Endothelial cell (in vitro differentiated cells): ENCODE data around the gene SP3. TPM values are rescaled to one million over a fixed set of nuclear protein-coding genes. Genes with fewer than 3 reads are reported as not detected.

Experiments
- DNase-seq: peaks from one replicate; pipeline ENCODE4 v3.0.0; 2021; ENCODE audit warnings: low spot score
- H3K27ac Mint-ChIP-seq: one replicate; pipeline ENCODE4 v1.8.0; 2021; ENCODE audit warnings: mixed read lengths, inconsistent platforms; ENCODE audit not compliant: unreplicated experiment
- H3K27me3 Mint-ChIP-seq: one replicate; pipeline ENCODE4 v1.8.0; 2021; ENCODE audit warnings: mild to moderate bottlenecking, moderate library complexity, mixed read lengths, inconsistent platforms; ENCODE audit not compliant: unreplicated experiment
- H3K36me3 Mint-ChIP-seq: one replicate; pipeline ENCODE4 v1.8.0; 2021; ENCODE audit warnings: mild to moderate bottlenecking, low read depth, mixed read lengths, inconsistent platforms; ENCODE audit not compliant: unreplicated experiment
- H3K4me1 Mint-ChIP-seq: one replicate; pipeline ENCODE4 v1.8.0; 2021; ENCODE audit warnings: mild to moderate bottlenecking, mixed read lengths, inconsistent platforms; ENCODE audit not compliant: unreplicated experiment
- H3K4me3 Mint-ChIP-seq: one replicate; pipeline ENCODE4 v1.8.0; 2021; ENCODE audit warnings: mild to moderate bottlenecking, mixed read lengths, inconsistent platforms; ENCODE audit not compliant: unreplicated experiment
- H3K9me3 Mint-ChIP-seq: one replicate; pipeline ENCODE4 v1.8.0; 2021; ENCODE audit warnings: mixed read lengths, inconsistent platforms; ENCODE audit not compliant: unreplicated experiment
- total RNA-seq: library from RNA; stranded (reverse); fragmentation: NEBNext Ultra II Directional; extraction: Animal tissue kit (Norgen Biotek cat#: 25700); gene quantifications from one replicate; pipeline ENCODE4 v1.2.1, GENCODE V29; 2021; ENCODE audit not compliant: unreplicated experiment
- TF ChIP-seq, protein P1 (sequence below): fragments of 200-600 bp; sonication (generic); IDR thresholded peaks from one replicate; pipeline ENCODE4 v1.5.0; 2021; ENCODE audit warnings: antibody characterized with exemption; ENCODE audit not compliant: unreplicated experiment

The SP3 gene
- total RNA-seq, 1 donor from 2014 or later = 76.2 TPM

- no peaks in the 10 kb centered on the region for H3K9me3 Mint-ChIP-seq
- H3K36me3 Mint-ChIP-seq = peaks cover 6% of the 10 kb centered on the region
- peaks cover 3% of the 10 kb centered on the region for H3K27me3 Mint-ChIP-seq
- TF ChIP-seq, protein P1, sequence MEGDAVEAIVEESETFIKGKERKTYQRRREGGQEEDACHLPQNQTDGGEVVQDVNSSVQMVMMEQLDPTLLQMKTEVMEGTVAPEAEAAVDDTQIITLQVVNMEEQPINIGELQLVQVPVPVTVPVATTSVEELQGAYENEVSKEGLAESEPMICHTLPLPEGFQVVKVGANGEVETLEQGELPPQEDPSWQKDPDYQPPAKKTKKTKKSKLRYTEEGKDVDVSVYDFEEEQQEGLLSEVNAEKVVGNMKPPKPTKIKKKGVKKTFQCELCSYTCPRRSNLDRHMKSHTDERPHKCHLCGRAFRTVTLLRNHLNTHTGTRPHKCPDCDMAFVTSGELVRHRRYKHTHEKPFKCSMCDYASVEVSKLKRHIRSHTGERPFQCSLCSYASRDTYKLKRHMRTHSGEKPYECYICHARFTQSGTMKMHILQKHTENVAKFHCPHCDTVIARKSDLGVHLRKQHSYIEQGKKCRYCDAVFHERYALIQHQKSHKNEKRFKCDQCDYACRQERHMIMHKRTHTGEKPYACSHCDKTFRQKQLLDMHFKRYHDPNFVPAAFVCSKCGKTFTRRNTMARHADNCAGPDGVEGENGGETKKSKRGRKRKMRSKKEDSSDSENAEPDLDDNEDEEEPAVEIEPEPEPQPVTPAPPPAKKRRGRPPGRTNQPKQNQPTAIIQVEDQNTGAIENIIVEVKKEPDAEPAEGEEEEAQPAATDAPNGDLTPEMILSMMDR = no peak
- no peak overlapping the region for H3K4me3 Mint-ChIP-seq
- no peak overlapping the region for H3K27ac Mint-ChIP-seq
- H3K4me1 Mint-ChIP-seq = peaks cover 9% of the 10 kb centered on the region
- no peak for DNase-seq
Measured at GRCh38 chr2:173943738-173944137, 21.4 kb downstream of the SP3 start.

GRCh38 chr2:173942861-173943523, 22.2 kb downstream of the SP3 start:
- H3K36me3 Mint-ChIP-seq = peaks cover 6% of the 10 kb centered on the region
- DNase-seq = no peak

DNA sequence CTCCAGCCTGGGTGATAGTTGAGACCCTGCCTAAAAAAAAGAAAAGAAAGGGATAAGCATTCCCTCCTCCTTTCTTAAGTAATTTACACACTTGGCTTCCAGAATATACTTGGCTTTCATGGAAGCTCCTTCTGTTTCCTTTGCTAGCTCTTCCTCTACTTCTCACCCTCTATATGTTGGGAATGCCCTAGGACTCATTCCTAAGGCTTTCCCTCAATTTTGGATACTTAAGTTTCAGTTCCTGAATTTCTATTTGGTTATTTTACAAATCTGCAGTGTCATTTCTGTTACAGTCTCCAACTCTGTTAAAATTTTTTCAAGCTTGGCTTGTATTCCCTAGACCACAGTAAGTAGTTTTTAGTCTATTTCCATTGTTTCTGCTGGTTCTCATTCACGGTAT, 23.6 kb downstream of the SP3 start:
- no peak overlapping the region for H3K27ac Mint-ChIP-seq
- H3K4me3 Mint-ChIP-seq = no peak overlapping the region
- peaks cover 13% of the 10 kb centered on the region for H3K4me1 Mint-ChIP-seq
- DNase-seq = no peak
- peaks cover 6% of the 10 kb centered on the region for H3K36me3 Mint-ChIP-seq
- TF ChIP-seq, protein P1 = no peak
- no peaks in the 10 kb centered on the region for H3K9me3 Mint-ChIP-seq
- H3K27me3 Mint-ChIP-seq = peaks cover 3% of the 10 kb centered on the region

More at GRCh38 chr2:173942861-173943523, 22.2 kb downstream of the SP3 start:
- no peaks in the 10 kb centered on the region for H3K9me3 Mint-ChIP-seq
- H3K27me3 Mint-ChIP-seq = peaks cover 3% of the 10 kb centered on the region
- TF ChIP-seq, protein P1 = no peak
- H3K4me3 Mint-ChIP-seq = no peak overlapping the region
- peaks cover 9% of the 10 kb centered on the region for H3K4me1 Mint-ChIP-seq
- no peak overlapping the region for H3K27ac Mint-ChIP-seq

DNA sequence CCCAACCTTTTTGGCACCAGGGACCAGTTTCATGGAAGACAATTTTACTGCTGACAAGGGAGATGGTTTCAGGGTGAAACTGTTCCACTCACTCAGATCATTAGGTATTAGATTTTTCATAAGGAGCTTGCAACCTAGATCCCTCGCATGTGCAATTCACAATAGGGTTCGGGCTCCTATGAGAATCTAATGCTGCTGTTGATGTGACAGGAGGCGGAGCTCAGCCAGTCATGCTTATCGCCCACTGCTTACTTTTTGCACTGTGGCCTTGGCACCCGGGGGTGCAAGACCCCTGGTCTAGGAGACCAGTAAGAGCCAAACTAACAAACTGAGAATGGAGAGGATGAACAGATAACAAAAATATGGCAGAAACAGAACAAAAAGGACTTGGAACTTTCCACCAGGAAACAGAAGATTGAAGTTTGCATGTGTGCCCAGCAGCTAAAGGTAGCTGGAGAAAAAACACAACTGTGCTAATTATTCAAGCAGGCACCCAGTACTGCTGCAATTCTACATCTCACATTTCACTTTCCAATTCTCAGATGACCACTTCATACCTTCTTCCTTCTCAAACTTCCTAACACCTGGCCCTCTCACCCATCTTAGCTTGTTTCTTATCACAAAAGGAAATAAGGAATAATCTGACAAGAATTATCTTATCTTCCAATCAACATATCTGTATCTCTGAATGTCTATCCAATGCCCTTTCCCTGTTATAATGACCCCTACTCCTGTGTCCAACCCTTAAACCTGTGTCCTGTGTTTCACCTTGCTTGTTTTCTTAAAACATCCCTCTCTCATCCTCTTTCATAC, 24.8 kb downstream of the SP3 start:
- H3K36me3 Mint-ChIP-seq = peaks cover 6% of the 10 kb centered on the region
- peaks cover 3% of the 10 kb centered on the region for H3K27me3 Mint-ChIP-seq
- TF ChIP-seq, protein P1 = no peak
- peaks cover 13% of the 10 kb centered on the region for H3K4me1 Mint-ChIP-seq
- no peak overlapping the region for H3K4me3 Mint-ChIP-seq
- no peaks in the 10 kb centered on the region for H3K9me3 Mint-ChIP-seq
- DNase-seq = no peak
- no peak overlapping the region for H3K27ac Mint-ChIP-seq
